ENCODE data around the gene CCDC88A. TPM values are rescaled to one million over a fixed set of nuclear protein-coding genes. Genes with fewer than 3 reads are reported as not detected.

Gene CCDC88A
- total RNA-seq, 3 donors from 2014 or later: 7.0 to 29.7 (median 14.4) TPM

GRCh38 chr2:55441280-55441892 is 21.7 kb upstream of the CCDC88A start:
- TF ChIP-seq CTCF (IDR thresholded peaks at IDR 0.05): no peak
- no peak overlapping the region for H3K4me3 ChIP-seq
- intact Hi-C loops (cut with DNase I, micrococcal nuclease): no loop called here
- H3K4me1 ChIP-seq (ENCODE audit: low read depth): no peaks in the 10 kb centered on the region
- DNase-seq (no peak), ATAC-seq (no peak)
- no peaks in the 10 kb centered on the region for H3K36me3 ChIP-seq (ENCODE audit: low read depth)
- H3K9me3 ChIP-seq: no peaks in the 10 kb centered on the region

GRCh38 chr2:55439101-55439397 is 19.4 kb upstream of the CCDC88A start:
- Histone ChIP-seq H3K36me3 (ENCODE audit: low read depth) (no peaks in the 10 kb centered on the region), H3K9me3 (no peaks in the 10 kb centered on the region), H3K4me1 (ENCODE audit: low read depth) (no peaks in the 10 kb centered on the region), H3K4me3 (no peak overlapping the region)
- intact Hi-C loops (cut with DNase I, micrococcal nuclease): loop anchor here in 1 of 2 donors (10.0 kb wide), 1 partner anchor 174 kb away; the partner anchor contains the start of gene MTIF2
- DNase-seq (no peak), ATAC-seq (no peak)
- no peak for TF ChIP-seq CTCF (IDR thresholded peaks at IDR 0.05)

GRCh38 chr2:55438391-55439100 is 18.9 kb upstream of the CCDC88A start:
- intact Hi-C loops (cut with DNase I, micrococcal nuclease): loop anchor here in 1 of 2 donors (10.0 kb wide), 1 partner anchor 174 kb away; the partner anchor contains the start of gene MTIF2

GRCh38 chr2:55437515-55438390 is 18.1 kb upstream of the CCDC88A start:
- Histone ChIP-seq H3K4me1 (ENCODE audit: low read depth) (no peaks in the 10 kb centered on the region), H3K4me3 (no peak overlapping the region), H3K9me3 (no peaks in the 10 kb centered on the region), H3K36me3 (ENCODE audit: low read depth) (no peaks in the 10 kb centered on the region)
- DNase-seq (no peak), ATAC-seq (no peak)
- intact Hi-C loops (cut with DNase I, micrococcal nuclease): loop anchor here in 1 of 2 donors (10.0 kb wide), 1 partner anchor 173 kb away; the partner anchor contains the start of gene MTIF2
- no peak for TF ChIP-seq CTCF (IDR thresholded peaks at IDR 0.05)

More at GRCh38 chr2:55438391-55439100, 18.9 kb upstream of the CCDC88A start:
- Histone ChIP-seq H3K4me3 (no peak overlapping the region), H3K4me1 (ENCODE audit: low read depth) (no peaks in the 10 kb centered on the region), H3K9me3 (no peaks in the 10 kb centered on the region), H3K36me3 (ENCODE audit: low read depth) (no peaks in the 10 kb centered on the region)
- DNase-seq (no peak), ATAC-seq (no peak)
- TF ChIP-seq CTCF (IDR thresholded peaks at IDR 0.05): no peak

GRCh38 chr2:55431982-55432627 is 12.4 kb upstream of the CCDC88A start:
- H3K4me3 ChIP-seq: no peak overlapping the region
- no peaks in the 10 kb centered on the region for H3K9me3 ChIP-seq
- DNase-seq (no peak), ATAC-seq (peak; percentile 44)
- H3K4me1 ChIP-seq (ENCODE audit: low read depth): no peaks in the 10 kb centered on the region
- TF ChIP-seq CTCF (IDR thresholded peaks at IDR 0.05): no peak
- H3K36me3 ChIP-seq (ENCODE audit: low read depth): no peaks in the 10 kb centered on the region
- intact Hi-C loops (cut with DNase I, micrococcal nuclease): loop anchor here in 1 of 2 donors (10.0 kb wide), 1 partner anchor 167 kb away; the partner anchor contains the start of gene MTIF2

Data from mucosa of descending colon (tissue), 3 donors.